Esophagus muscularis mucosa (tissue), 4 donors: Measurements from ENCODE around the gene KCNS1. TPM values are rescaled to one million over a fixed set of nuclear protein-coding genes. Genes with fewer than 3 reads are reported as not detected.

Experiments used
- DNase-seq: peaks from one replicate; pipeline ENCODE4 v3.0.0-alpha.2; 2017; ENCODE audit errors: extremely low spot score
- H3K27ac ChIP-seq, 4 donors: fragments of 200-600 bp; sonication (generic); replicated peaks in 1 of 4; 1 replicate in 3 of 4; 2 replicates in 1 of 4; pipeline ENCODE4 v1.5.1; 2016 to 2019; ENCODE audit warnings: mild to moderate bottlenecking in 1 of 4
- H3K27me3 ChIP-seq, 4 donors: fragments of 200-600 bp; sonication (generic); one replicate each; pipeline versions ENCODE4 v1.5.1 to v1.6.0; 2016 to 2019
- H3K36me3 ChIP-seq, 4 donors: fragments of 200-600 bp; sonication (generic); one replicate each; pipeline ENCODE4 v1.5.1; 2016 to 2019
- H3K4me1 ChIP-seq, 4 donors: fragments of 200-600 bp; sonication (generic); one replicate each; pipeline ENCODE4 v1.5.1; 2016 to 2019
- H3K4me3 ChIP-seq, 4 donors: fragments of 200-600 bp; sonication (generic); 1 replicate in 2 of 4; 2 replicates in 2 of 4; pipeline ENCODE4 v1.5.1; 2016 to 2019; ENCODE audit warnings: mild to moderate bottlenecking in 4 of 4, moderate library complexity in 1 of 4
- H3K9me3 ChIP-seq, 4 donors: fragments of 200-600 bp; sonication (generic); 1 replicate in 3 of 4; 2 replicates in 1 of 4; pipeline ENCODE4 v1.5.1; 2016 to 2019
- CTCF ChIP-seq, 3 experiments: fragments of 200-600 bp in 2 of 3; fragments of 450-650 bp in 1 of 3; sonication (generic) in 2 of 3; IDR thresholded peaks; one replicate each; pipeline ENCODE4 v1.5.1; 2017 to 2019; ENCODE audit warnings: antibody characterized with exemption in 3 of 3, mild to moderate bottlenecking in 2 of 3, moderate library complexity in 1 of 3
- EP300 ChIP-seq: sonication (generic); formaldehyde crosslinking; IDR thresholded peaks from one replicate; pipeline ENCODE4 v1.6.1; 2017; ENCODE audit warnings: antibody characterized with exemption
- POLR2A ChIP-seq: fragments of 450-650 bp; IDR thresholded peaks from one replicate; pipeline ENCODE4 v1.6.1; 2017; ENCODE audit warnings: antibody characterized with exemption, moderate library complexity, mild to moderate bottlenecking, low read depth
- POLR2AphosphoS5 ChIP-seq, 2 donors: sonication (generic); formaldehyde crosslinking; IDR thresholded peaks; one replicate each; pipeline ENCODE4 v1.6.1; 2017; ENCODE audit warnings: antibody characterized with exemption in 2 of 2
- WGBS: methylation state at CpG from one replicate; pipeline ENCODE4 v1.1.5; 2018; 5-methylcytosine and 5-hydroxymethylcytosine counted together
- intact Hi-C: fragments of 100-400 bp; cut with DNase I; formaldehyde crosslinking; loops from one replicate; pipeline ENCODE4 v1.15.1; 2023
- total RNA-seq, 4 donors: library from RNA; depleted of rRNA; stranded (reverse); fragments of >200 nt; gene quantifications; one replicate each; pipeline versions ENCODE4 v1.1.0 to v1.2.1, GENCODE V29; 2016

Gene KCNS1
- total RNA-seq, 4 donors from 2014 or later = 0.17 TPM; not detected in 3

- H3K27ac ChIP-seq = no peak overlapping the region
- peaks cover 0 to 12% (median under 1%) of the 10 kb centered on the region in 4 donors for H3K36me3 ChIP-seq
- TF ChIP-seq POLR2A (no peak), EP300 (no peak), CTCF (IDR thresholded peaks at IDR 0.05) (no peak), POLR2AphosphoS5 (IDR thresholded peaks at IDR 0.05) (no peak)
- peaks cover 0 to 1% (median 0%) of the 10 kb centered on the region in 4 donors for H3K9me3 ChIP-seq
- H3K4me1 ChIP-seq = no peaks in the 10 kb centered on the region
- 33% methylated on average over 1 of the region's 1 CpG for WGBS
- intact Hi-C loops = no loop called here
- no peaks in the 10 kb centered on the region for H3K27me3 ChIP-seq
- DNase-seq = no peak
- H3K4me3 ChIP-seq = no peak overlapping the region
These were observed 13.1 kb downstream of the KCNS1 start for GRCh38 chr20:45087814-45088213.

GRCh38 chr20:45087097-45087790, 13.7 kb downstream of the KCNS1 start:
- Histone ChIP-seq H3K4me1 (no peaks in the 10 kb centered on the region), H3K4me3 (no peak overlapping the region), H3K27ac (no peak overlapping the region), H3K27me3 (no peaks in the 10 kb centered on the region), H3K36me3 (peaks cover 0 to 17% (median 3%) of the 10 kb centered on the region in 4 donors), H3K9me3 (peaks cover 0 to 7% (median 2%) of the 10 kb centered on the region in 4 donors)
- no peak for DNase-seq
- no peak for TF ChIP-seq POLR2A
- TF ChIP-seq POLR2AphosphoS5 (IDR thresholded peaks at IDR 0.05) = no peak
- TF ChIP-seq EP300 = no peak
- no peak for TF ChIP-seq CTCF (IDR thresholded peaks at IDR 0.05)
- intact Hi-C loops = no loop called here
- WGBS = 87% methylated on average over 3 of the region's 3 CpGs

- intact Hi-C loops = no loop called here
- H3K36me3 ChIP-seq = peaks cover 0 to 31% (median 8%) of the 10 kb centered on the region in 4 donors
- no peak for DNase-seq
- no peak overlapping the region for H3K4me3 ChIP-seq
- H3K4me1 ChIP-seq = no peaks in the 10 kb centered on the region
- no peaks in the 10 kb centered on the region for H3K27me3 ChIP-seq
- WGBS = 92% methylated on average over 1 of the region's 1 CpG
- TF ChIP-seq POLR2A (no peak), CTCF (IDR thresholded peaks at IDR 0.05) (no peak), EP300 (no peak)
- no peak overlapping the region for H3K27ac ChIP-seq
- H3K9me3 ChIP-seq = peaks cover 0 to 8% (median 3%) of the 10 kb centered on the region in 4 donors
These were observed 15.1 kb downstream of the KCNS1 start for GRCh38 chr20:45085867-45086266.

GRCh38 chr20:45085289-45085688, 15.6 kb downstream of the KCNS1 start:
- WGBS = 67% methylated on average over 2 of the region's 2 CpGs
- peaks cover 0 to 8% (median 3%) of the 10 kb centered on the region in 4 donors for H3K9me3 ChIP-seq
- intact Hi-C loops = no loop called here
- no peak for DNase-seq
- H3K36me3 ChIP-seq = peaks cover 0 to 37% (median 12%) of the 10 kb centered on the region in 4 donors
- TF ChIP-seq POLR2A = no peak
- no peak for TF ChIP-seq POLR2AphosphoS5 (IDR thresholded peaks at IDR 0.05)
- TF ChIP-seq EP300 = no peak
- TF ChIP-seq CTCF (IDR thresholded peaks at IDR 0.05) = no peak
- H3K27ac ChIP-seq = no peak overlapping the region
- H3K4me1 ChIP-seq = no peaks in the 10 kb centered on the region
- H3K4me3 ChIP-seq = no peak overlapping the region
- no peaks in the 10 kb centered on the region for H3K27me3 ChIP-seq
